Measurements from ENCODE around the gene KRTAP4-2. TPM values are rescaled to one million over a fixed set of nuclear protein-coding genes. Genes with fewer than 3 reads are reported as not detected.

Gene KRTAP4-2
- total and polyA plus RNA-seq, 9 of the 15 experiments (the other 6 are each of a cell fraction or from before 2014, with no cell fraction given) = not detected

DNA sequence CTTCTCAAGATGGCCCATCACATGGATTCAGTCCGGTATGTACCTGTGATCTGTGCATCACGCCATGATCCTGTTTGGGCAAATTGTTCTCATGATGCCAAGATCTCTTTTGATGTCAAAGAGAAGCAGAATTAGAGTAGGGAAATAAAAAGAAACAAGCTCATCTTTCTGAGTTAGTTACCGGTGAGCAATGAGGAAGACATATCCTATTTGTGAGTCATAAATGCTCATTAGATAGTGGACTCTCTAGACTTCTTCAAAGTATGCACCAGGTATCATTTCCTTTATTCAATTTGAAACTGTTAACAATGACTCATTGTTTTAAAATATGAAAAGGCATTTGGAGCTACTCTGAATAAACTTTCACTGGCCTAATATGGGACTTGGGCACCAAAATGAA is 46.0 kb downstream of the KRTAP4-2 start:
- Histone ChIP-seq H3K4me2 (ENCODE audit: insufficient read depth, low read length) (no peak overlapping the region), H3K9me3 (replicated peaks; ENCODE audit: control insufficient read depth, insufficient read depth, low read depth, low read length) (no peaks in the 10 kb centered on the region), H3K9me1 (ENCODE audit: control insufficient read depth, insufficient read depth, low read length) (no peaks in the 10 kb centered on the region), H3K79me2 (ENCODE audit: control insufficient read depth, insufficient read depth, low read length) (no peaks in the 10 kb centered on the region), H4K20me1 (replicated peaks; ENCODE audit: control insufficient read depth, insufficient read depth, low read length) (no peaks in the 10 kb centered on the region), H2AFZ (ENCODE audit: low read depth, low read length) (no peak overlapping the region), H3K27me3 (ENCODE audit: control insufficient read depth in 2 of 2, insufficient read depth in 2 of 2, low read length in 2 of 2) (no peaks in the 10 kb centered on the region), H3K9ac (ENCODE audit: insufficient read depth in 1 of 2, low read depth in 2 of 2, low read length in 2 of 2) (no peak overlapping the region), H3K4me3 (no peak overlapping the region), H3K36me3 (ENCODE audit: control insufficient read depth, insufficient read depth, low read length) (no peaks in the 10 kb centered on the region), H3K4me1 (replicated peaks in 1 of 2; ENCODE audit: control insufficient read depth in 2 of 2, insufficient read depth in 2 of 2, low read length in 2 of 2) (no peaks in the 10 kb centered on the region), H3K27ac (ENCODE audit: extremely low read depth, low read depth, low read length) (no peak overlapping the region)
- in situ Hi-C loops (cut with MboI) = no loop called here
- no peak for TF ChIP-seq SMARCE1 (IDR thresholded peaks at IDR 0.05)
- TF ChIP-seq, protein P1, sequence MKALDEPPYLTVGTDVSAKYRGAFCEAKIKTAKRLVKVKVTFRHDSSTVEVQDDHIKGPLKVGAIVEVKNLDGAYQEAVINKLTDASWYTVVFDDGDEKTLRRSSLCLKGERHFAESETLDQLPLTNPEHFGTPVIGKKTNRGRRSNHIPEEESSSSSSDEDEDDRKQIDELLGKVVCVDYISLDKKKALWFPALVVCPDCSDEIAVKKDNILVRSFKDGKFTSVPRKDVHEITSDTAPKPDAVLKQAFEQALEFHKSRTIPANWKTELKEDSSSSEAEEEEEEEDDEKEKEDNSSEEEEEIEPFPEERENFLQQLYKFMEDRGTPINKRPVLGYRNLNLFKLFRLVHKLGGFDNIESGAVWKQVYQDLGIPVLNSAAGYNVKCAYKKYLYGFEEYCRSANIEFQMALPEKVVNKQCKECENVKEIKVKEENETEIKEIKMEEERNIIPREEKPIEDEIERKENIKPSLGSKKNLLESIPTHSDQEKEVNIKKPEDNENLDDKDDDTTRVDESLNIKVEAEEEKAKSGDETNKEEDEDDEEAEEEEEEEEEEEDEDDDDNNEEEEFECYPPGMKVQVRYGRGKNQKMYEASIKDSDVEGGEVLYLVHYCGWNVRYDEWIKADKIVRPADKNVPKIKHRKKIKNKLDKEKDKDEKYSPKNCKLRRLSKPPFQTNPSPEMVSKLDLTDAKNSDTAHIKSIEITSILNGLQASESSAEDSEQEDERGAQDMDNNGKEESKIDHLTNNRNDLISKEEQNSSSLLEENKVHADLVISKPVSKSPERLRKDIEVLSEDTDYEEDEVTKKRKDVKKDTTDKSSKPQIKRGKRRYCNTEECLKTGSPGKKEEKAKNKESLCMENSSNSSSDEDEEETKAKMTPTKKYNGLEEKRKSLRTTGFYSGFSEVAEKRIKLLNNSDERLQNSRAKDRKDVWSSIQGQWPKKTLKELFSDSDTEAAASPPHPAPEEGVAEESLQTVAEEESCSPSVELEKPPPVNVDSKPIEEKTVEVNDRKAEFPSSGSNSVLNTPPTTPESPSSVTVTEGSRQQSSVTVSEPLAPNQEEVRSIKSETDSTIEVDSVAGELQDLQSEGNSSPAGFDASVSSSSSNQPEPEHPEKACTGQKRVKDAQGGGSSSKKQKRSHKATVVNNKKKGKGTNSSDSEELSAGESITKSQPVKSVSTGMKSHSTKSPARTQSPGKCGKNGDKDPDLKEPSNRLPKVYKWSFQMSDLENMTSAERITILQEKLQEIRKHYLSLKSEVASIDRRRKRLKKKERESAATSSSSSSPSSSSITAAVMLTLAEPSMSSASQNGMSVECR (CRISPR knock-in tag; IDR thresholded peaks at IDR 0.05) = no peak
- TF ChIP-seq LARP7 (IDR thresholded peaks at IDR 0.05) = no peak
- no peak for TF ChIP-seq POLR2AphosphoS5 (IDR thresholded peaks at IDR 0.05; ENCODE audit: control insufficient read depth, insufficient read depth, low read depth, low read length)
- TF ChIP-seq, protein P2, sequence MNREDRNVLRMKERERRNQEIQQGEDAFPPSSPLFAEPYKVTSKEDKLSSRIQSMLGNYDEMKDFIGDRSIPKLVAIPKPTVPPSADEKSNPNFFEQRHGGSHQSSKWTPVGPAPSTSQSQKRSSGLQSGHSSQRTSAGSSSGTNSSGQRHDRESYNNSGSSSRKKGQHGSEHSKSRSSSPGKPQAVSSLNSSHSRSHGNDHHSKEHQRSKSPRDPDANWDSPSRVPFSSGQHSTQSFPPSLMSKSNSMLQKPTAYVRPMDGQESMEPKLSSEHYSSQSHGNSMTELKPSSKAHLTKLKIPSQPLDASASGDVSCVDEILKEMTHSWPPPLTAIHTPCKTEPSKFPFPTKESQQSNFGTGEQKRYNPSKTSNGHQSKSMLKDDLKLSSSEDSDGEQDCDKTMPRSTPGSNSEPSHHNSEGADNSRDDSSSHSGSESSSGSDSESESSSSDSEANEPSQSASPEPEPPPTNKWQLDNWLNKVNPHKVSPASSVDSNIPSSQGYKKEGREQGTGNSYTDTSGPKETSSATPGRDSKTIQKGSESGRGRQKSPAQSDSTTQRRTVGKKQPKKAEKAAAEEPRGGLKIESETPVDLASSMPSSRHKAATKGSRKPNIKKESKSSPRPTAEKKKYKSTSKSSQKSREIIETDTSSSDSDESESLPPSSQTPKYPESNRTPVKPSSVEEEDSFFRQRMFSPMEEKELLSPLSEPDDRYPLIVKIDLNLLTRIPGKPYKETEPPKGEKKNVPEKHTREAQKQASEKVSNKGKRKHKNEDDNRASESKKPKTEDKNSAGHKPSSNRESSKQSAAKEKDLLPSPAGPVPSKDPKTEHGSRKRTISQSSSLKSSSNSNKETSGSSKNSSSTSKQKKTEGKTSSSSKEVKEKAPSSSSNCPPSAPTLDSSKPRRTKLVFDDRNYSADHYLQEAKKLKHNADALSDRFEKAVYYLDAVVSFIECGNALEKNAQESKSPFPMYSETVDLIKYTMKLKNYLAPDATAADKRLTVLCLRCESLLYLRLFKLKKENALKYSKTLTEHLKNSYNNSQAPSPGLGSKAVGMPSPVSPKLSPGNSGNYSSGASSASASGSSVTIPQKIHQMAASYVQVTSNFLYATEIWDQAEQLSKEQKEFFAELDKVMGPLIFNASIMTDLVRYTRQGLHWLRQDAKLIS (CRISPR knock-in tag; IDR thresholded peaks at IDR 0.05) = no peak
- no peak for TF ChIP-seq BRD9 (IDR thresholded peaks at IDR 0.05; ENCODE audit: low read depth, partially characterized antibody)
- TF ChIP-seq PRMT5 (CRISPR knock-in tag; IDR thresholded peaks at IDR 0.05) = no peak
- no peak for TF ChIP-seq FOXK2 (conservative IDR thresholded peaks at IDR 0.05 in 1 of 2, IDR thresholded peaks at IDR 0.05 in 1 of 2; ENCODE audit: low read depth in 2 of 2)
- TF ChIP-seq GABPB2 (CRISPR knock-in tag; conservative IDR thresholded peaks at IDR 0.05) = no peak
- TF ChIP-seq RFX5 (IDR thresholded peaks at IDR 0.05; ENCODE audit: low read depth, low read length) = no peak
- TF ChIP-seq ZNF134 (CRISPR knock-in tag; conservative IDR thresholded peaks at IDR 0.05) = no peak
- TF ChIP-seq ZNF583 (CRISPR knock-in tag; IDR thresholded peaks at IDR 0.05) = no peak
- no peak for TF ChIP-seq NFE2L1 (tag; IDR thresholded peaks at IDR 0.05; ENCODE audit: borderline replicate concordance, low read depth)
- no peak for TF ChIP-seq STAT5B (CRISPR knock-in tag; IDR thresholded peaks at IDR 0.05)
- ChIA-PET POLR2A (no interaction called here), CTCF (ENCODE audit: low intra/inter-chr PET ratio) (no interaction called here)
- FAIRE-seq (no peak), ATAC-seq (no peak), DNase-seq (ENCODE audit: extremely low read depth in 1 of 4, low spot score in 3 of 4) (no peak)
- BruUV-seq (replicated peaks) = no TSS peak
- intact Hi-C loops (cut with micrococcal nuclease) = no loop called here
- WGBS (ENCODE audit: insufficient coverage, low coverage, missing lambda C conversion rate) = 5% methylated on average over 3 of the region's 3 CpGs
